Ascending aorta (tissue), 2 donors: ENCODE data around the gene RPL14. TPM values are rescaled to one million over a fixed set of nuclear protein-coding genes. Genes with fewer than 3 reads are reported as not detected.

Experiments
- DNase-seq, 2 donors: peaks; one replicate each; pipeline ENCODE4 v3.0.0-alpha.2; 2019; ENCODE audit warnings: low spot score in 2 of 2
- H3K27ac ChIP-seq, 2 donors: fragments of 200-600 bp; sonication (generic); one replicate each; pipeline ENCODE4 v1.5.1; 2016 to 2017; ENCODE audit warnings: mild to moderate bottlenecking in 1 of 2
- H3K27me3 ChIP-seq: fragments of 200-600 bp; sonication (generic); one replicate; pipeline ENCODE4 v1.5.1; 2017
- H3K36me3 ChIP-seq, 2 donors: fragments of 200-600 bp; sonication (generic); one replicate each; pipeline ENCODE4 v1.5.1; 2016
- H3K4me1 ChIP-seq, 2 donors: fragments of 200-600 bp; sonication (generic); one replicate each; pipeline ENCODE4 v1.5.1; 2016 to 2017; ENCODE audit warnings: mild to moderate bottlenecking in 1 of 2
- H3K4me3 ChIP-seq, 2 donors: fragments of 200-600 bp; sonication (generic); one replicate each; pipeline ENCODE4 v1.5.1; 2016 to 2017; ENCODE audit warnings: mild to moderate bottlenecking in 1 of 2
- H3K9me3 ChIP-seq, 2 donors: fragments of 200-600 bp; sonication (generic); one replicate each; pipeline ENCODE4 v1.5.1; 2016
- intact Hi-C: fragments of 100-400 bp; cut with DNase I; formaldehyde crosslinking; loops from one replicate; pipeline ENCODE4 v1.15.1; 2023
- total RNA-seq: library from RNA; depleted of rRNA; stranded (reverse); fragments of >200 nt; gene quantifications from one replicate; pipeline ENCODE4 v1.1.0, GENCODE V29; 2016
- TF ChIP-seq, protein P1 (sequence below), 3 experiments: fragments of 200-600 bp in 2 of 3; fragments of 450-650 bp in 1 of 3; sonication (generic) in 2 of 3; IDR thresholded peaks; one replicate each; pipeline ENCODE4 v1.5.1; 2016 to 2019; ENCODE audit warnings: antibody characterized with exemption in 3 of 3, mild to moderate bottlenecking in 1 of 3, moderate library complexity in 1 of 3

Gene RPL14
- total RNA-seq, 1 donor from 2014 or later, result 162 TPM

DNA sequence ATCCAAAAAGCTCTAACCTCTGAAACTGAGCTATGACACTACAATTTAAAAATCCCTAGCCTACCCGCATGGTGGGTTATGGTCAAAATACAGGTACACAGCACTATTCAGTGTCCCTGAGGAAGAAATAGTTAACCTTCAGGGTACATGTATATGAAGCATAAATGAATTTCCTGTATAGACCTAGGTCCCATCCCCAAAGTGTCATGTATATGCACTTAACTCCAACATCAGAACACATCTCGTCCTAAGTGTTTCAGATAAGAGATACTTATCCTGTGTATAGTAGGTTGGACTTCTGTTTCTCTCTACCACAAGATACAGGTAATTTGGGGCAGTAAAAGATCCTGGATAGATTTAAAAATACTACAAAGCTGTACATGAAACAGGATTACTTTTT, 6.4 kb downstream of the RPL14 start:
- no peaks in the 10 kb centered on the region for H3K9me3 ChIP-seq
- no peaks in the 10 kb centered on the region for H3K27me3 ChIP-seq
- DNase-seq, result no peak
- no peak overlapping the region for H3K4me3 ChIP-seq
- peaks cover 0 to 2% of the 10 kb centered on the region in 2 donors for H3K4me1 ChIP-seq
- TF ChIP-seq, protein P1, sequence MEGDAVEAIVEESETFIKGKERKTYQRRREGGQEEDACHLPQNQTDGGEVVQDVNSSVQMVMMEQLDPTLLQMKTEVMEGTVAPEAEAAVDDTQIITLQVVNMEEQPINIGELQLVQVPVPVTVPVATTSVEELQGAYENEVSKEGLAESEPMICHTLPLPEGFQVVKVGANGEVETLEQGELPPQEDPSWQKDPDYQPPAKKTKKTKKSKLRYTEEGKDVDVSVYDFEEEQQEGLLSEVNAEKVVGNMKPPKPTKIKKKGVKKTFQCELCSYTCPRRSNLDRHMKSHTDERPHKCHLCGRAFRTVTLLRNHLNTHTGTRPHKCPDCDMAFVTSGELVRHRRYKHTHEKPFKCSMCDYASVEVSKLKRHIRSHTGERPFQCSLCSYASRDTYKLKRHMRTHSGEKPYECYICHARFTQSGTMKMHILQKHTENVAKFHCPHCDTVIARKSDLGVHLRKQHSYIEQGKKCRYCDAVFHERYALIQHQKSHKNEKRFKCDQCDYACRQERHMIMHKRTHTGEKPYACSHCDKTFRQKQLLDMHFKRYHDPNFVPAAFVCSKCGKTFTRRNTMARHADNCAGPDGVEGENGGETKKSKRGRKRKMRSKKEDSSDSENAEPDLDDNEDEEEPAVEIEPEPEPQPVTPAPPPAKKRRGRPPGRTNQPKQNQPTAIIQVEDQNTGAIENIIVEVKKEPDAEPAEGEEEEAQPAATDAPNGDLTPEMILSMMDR (IDR thresholded peaks at IDR 0.05), result no peak
- intact Hi-C loops, result no loop called here
- H3K36me3 ChIP-seq, result peaks cover 56 to 71% of the 10 kb centered on the region in 2 donors
- no peak overlapping the region for H3K27ac ChIP-seq

DNA sequence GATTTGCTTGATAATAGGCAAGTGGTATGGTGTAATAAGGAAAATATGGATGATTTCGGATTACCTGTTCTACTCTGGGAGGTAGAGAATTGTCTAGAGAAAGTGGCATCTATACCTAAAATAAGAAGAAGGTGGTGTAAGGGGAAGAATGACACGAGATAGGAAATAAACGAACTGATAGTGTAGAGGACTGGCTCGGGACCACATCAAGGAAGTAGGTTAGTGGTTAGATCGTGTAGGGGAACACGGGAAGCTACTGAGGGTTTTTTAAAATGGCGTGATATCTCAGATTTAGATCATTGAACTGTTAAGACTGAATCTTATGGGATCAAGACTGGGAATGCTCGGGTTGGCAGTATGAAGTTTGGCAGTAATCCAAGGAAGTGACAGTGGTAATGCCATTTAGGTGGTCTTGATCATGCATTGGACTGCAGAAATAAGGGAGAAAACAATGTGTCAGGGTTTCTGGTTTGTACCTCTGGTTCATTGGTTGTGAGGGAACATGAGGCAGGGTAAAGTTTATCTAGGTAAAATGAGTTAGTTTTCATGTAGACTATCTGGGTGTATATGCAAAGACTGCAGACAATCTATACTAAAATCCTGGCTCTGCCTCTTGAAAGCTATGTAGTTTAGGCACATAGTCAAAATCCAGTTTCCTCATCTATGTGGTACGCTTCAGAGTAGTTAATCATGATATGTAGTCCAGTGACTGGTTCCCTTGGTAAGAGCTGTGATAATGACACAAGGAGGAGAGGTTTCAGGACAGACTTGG, 7.4 kb downstream of the RPL14 start:
- Histone ChIP-seq H3K27ac (no peak overlapping the region), H3K4me1 (no peaks in the 10 kb centered on the region), H3K4me3 (no peak overlapping the region), H3K27me3 (no peaks in the 10 kb centered on the region), H3K36me3 (peaks cover 48 to 61% of the 10 kb centered on the region in 2 donors), H3K9me3 (no peaks in the 10 kb centered on the region)
- no peak for DNase-seq
- TF ChIP-seq, protein P1 (IDR thresholded peaks at IDR 0.05), result no peak
- intact Hi-C loops, result no loop called here

DNA sequence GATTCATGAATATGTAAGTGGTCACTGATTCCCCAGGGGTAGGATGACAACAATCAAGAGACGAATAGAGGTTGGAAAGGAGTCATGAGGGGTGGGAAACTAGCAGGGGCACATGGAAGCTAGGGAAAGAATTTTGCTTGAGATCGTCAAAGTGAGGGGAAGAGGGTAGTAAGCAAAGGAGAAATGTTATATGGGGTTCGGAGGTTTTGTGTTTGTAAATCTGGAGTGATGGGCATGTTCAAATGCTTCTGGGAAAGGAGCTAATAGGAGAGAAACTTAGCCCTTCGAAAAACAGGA, 7.9 kb downstream of the RPL14 start:
- intact Hi-C loops, result no loop called here
- Histone ChIP-seq H3K4me3 (no peak overlapping the region), H3K27me3 (no peaks in the 10 kb centered on the region), H3K36me3 (peaks cover 43 to 56% of the 10 kb centered on the region in 2 donors), H3K9me3 (no peaks in the 10 kb centered on the region), H3K27ac (no peak overlapping the region), H3K4me1 (no peaks in the 10 kb centered on the region)
- DNase-seq, result no peak
- TF ChIP-seq, protein P1 (IDR thresholded peaks at IDR 0.05), result no peak

DNA sequence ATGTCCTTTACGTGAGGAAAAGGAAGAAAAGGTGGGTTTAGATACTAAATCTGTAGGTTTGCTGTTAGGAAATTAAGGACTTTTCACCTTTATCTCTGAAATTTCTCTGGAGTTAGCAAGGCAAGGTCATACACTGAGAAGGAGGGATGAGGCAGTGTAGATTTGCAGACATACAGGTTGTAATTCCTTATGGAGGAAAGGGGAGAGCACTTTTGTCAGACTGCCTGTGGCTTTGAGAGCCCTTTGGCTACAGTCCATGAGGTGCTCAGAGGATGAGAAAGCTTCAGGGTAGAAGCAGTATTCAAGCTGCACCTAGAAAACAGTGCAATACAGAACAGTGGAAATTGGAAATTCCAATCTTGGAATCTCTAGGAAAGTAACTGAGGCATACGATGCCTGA, 8.3 kb downstream of the RPL14 start:
- intact Hi-C loops, result no loop called here
- TF ChIP-seq, protein P1 (IDR thresholded peaks at IDR 0.05), result no peak
- H3K27me3 ChIP-seq, result no peaks in the 10 kb centered on the region
- no peaks in the 10 kb centered on the region for H3K4me1 ChIP-seq
- DNase-seq, result no peak
- H3K27ac ChIP-seq, result no peak overlapping the region
- no peak overlapping the region for H3K4me3 ChIP-seq
- no peaks in the 10 kb centered on the region for H3K9me3 ChIP-seq
- peaks cover 39 to 52% of the 10 kb centered on the region in 2 donors for H3K36me3 ChIP-seq

DNA sequence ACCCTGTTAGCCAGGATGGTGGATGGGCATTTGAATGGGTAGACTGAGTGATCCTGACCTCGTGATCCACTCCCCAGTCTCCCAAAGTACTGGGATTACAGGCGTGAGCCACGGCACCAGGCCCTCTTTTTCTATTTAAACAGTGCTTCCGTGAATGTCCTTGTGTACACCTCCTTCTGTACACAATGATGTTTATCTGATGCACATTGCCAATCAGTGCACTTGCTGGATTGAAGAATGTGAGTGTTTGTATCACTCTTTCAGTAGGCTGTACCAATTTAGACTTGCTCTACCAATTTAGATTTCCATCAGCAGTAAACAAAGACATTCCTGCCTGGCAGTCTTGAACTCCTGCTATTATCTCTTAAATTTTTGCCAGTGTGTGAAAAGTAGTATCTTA, 10.9 kb downstream of the RPL14 start:
- Histone ChIP-seq H3K4me3 (no peak overlapping the region), H3K4me1 (no peaks in the 10 kb centered on the region), H3K27ac (no peak overlapping the region), H3K27me3 (no peaks in the 10 kb centered on the region), H3K36me3 (peaks cover 16 to 26% of the 10 kb centered on the region in 2 donors), H3K9me3 (no peaks in the 10 kb centered on the region)
- TF ChIP-seq, protein P1 (IDR thresholded peaks at IDR 0.05), result no peak
- intact Hi-C loops, result no loop called here
- no peak for DNase-seq

DNA sequence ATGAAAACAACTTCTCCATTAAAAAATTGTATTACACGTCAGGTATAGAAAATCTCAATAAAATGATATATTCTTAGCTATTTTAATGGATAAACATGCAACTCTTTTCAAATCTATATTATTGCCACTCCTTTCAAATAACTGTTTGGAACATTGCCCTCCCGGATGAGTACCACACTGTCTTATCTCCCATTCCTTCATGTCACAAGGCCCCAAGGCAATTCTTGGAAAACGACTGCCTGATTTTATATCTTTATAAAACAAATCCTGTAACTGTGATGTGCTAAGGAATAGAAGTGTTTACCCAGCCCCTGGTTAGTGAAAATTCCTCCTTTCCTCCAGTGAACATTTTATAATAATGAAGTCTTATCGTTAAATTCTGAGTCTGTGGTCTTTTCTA, 13.6 kb downstream of the RPL14 start:
- TF ChIP-seq, protein P1 (IDR thresholded peaks at IDR 0.05), result no peak

More for the DNA sequence above, 13.6 kb downstream of the RPL14 start:
- H3K27ac ChIP-seq, result no peak overlapping the region
- no peaks in the 10 kb centered on the region for H3K27me3 ChIP-seq
- no peak overlapping the region for H3K4me3 ChIP-seq
- no peaks in the 10 kb centered on the region for H3K9me3 ChIP-seq
- intact Hi-C loops, result no loop called here
- H3K36me3 ChIP-seq, result peaks cover 0 to 8% of the 10 kb centered on the region in 2 donors
- DNase-seq, result no peak
- no peaks in the 10 kb centered on the region for H3K4me1 ChIP-seq
